ENCODE measurements around the gene RAP1GAP. TPM values are rescaled to one million over a fixed set of nuclear protein-coding genes. Genes with fewer than 3 reads are reported as not detected.

RAP1GAP gene
- total and polyA plus RNA-seq, 4 donors: 8.6 to 23.1 (median 11.3) TPM

GRCh38 chr1:21565285-21565684 lies 103.9 kb downstream of the RAP1GAP start (continued):
- TF ChIP-seq REST (IDR thresholded peaks at IDR 0.05): no peak
- TF ChIP-seq HNF4A (conservative IDR thresholded peaks at IDR 0.05): no peak
- TF ChIP-seq SP1 (IDR thresholded peaks at IDR 0.05): no peak
- TF ChIP-seq HNF4G (IDR thresholded peaks at IDR 0.05): no peak
- no peak for TF ChIP-seq RXRA (IDR thresholded peaks at IDR 0.05)
- TF ChIP-seq JUND (IDR thresholded peaks at IDR 0.05): no peak

- no peak for DNase-seq (ENCODE audit: low spot score)
- no peak overlapping the region for H3K9ac ChIP-seq (ENCODE audit: low read depth in 1 of 2, low read length in 2 of 2)
- peaks cover 0 to 26% (median 14%) of the 10 kb centered on the region in 4 donors for H3K36me3 ChIP-seq (ENCODE audit: control insufficient read depth in 4 of 4, insufficient read depth in 3 of 4, low read depth in 1 of 4, low read length in 3 of 4)
- H3K4me1 ChIP-seq (ENCODE audit: control insufficient read depth in 4 of 4, insufficient read depth in 4 of 4, low read length in 3 of 4): peaks cover 3 to 9% (median 6%) of the 10 kb centered on the region in 4 donors
- no peaks in the 10 kb centered on the region for H3K27me3 ChIP-seq (ENCODE audit: control insufficient read depth in 4 of 4, insufficient read depth in 4 of 4, low read length in 3 of 4)
- no peaks in the 10 kb centered on the region for H3K9me3 ChIP-seq (ENCODE audit: control insufficient read depth in 4 of 4, low read length in 3 of 4)
- TF ChIP-seq HNF4A (conservative IDR thresholded peaks at IDR 0.05) (peak in 1 of 2 donors; percentile 57), SP1 (IDR thresholded peaks at IDR 0.05) (peak; percentile 8), RAD21 (IDR thresholded peaks at IDR 0.05) (no peak), RXRA (IDR thresholded peaks at IDR 0.05) (peak in 1 of 2 donors; percentile 30)
- 80% methylated on average over 14 of the region's 14 CpGs for WGBS
- H3K27ac ChIP-seq (ENCODE audit: low read depth in 1 of 2, low read length in 2 of 2): no peak overlapping the region
- no peak overlapping the region for H3K4me3 ChIP-seq (ENCODE audit: low read depth in 1 of 3, low read length in 3 of 3)
These were observed 104.5 kb downstream of the RAP1GAP start for GRCh38 chr1:21564521-21565095.

GRCh38 chr1:21563971-21564370 lies 105.2 kb downstream of the RAP1GAP start:
- Histone ChIP-seq H3K36me3 (ENCODE audit: control insufficient read depth in 4 of 4, insufficient read depth in 3 of 4, low read depth in 1 of 4, low read length in 3 of 4) (peaks cover 0 to 26% (median 14%) of the 10 kb centered on the region in 4 donors), H3K27ac (ENCODE audit: low read depth in 1 of 2, low read length in 2 of 2) (no peak overlapping the region), H3K9ac (ENCODE audit: low read depth in 1 of 2, low read length in 2 of 2) (no peak overlapping the region), H3K4me3 (ENCODE audit: low read depth in 1 of 3, low read length in 3 of 3) (no peak overlapping the region), H3K4me1 (ENCODE audit: control insufficient read depth in 4 of 4, insufficient read depth in 4 of 4, low read length in 3 of 4) (peaks cover 0 to 5% (median 3%) of the 10 kb centered on the region in 4 donors), H3K9me3 (ENCODE audit: control insufficient read depth in 4 of 4, low read length in 3 of 4) (no peaks in the 10 kb centered on the region), H3K27me3 (ENCODE audit: control insufficient read depth in 4 of 4, insufficient read depth in 4 of 4, low read length in 3 of 4) (no peaks in the 10 kb centered on the region)
- no peak for DNase-seq (ENCODE audit: low spot score)
- TF ChIP-seq HNF4A (conservative IDR thresholded peaks at IDR 0.05): no peak
- TF ChIP-seq MAX (IDR thresholded peaks at IDR 0.05): no peak
- WGBS: 90% methylated on average over 17 of the region's 17 CpGs

- Histone ChIP-seq H3K4me3 (ENCODE audit: low read depth in 1 of 3, low read length in 3 of 3) (no peak overlapping the region), H3K36me3 (ENCODE audit: control insufficient read depth in 4 of 4, insufficient read depth in 3 of 4, low read depth in 1 of 4, low read length in 3 of 4) (peaks cover 0 to 26% (median 14%) of the 10 kb centered on the region in 4 donors), H3K27ac (ENCODE audit: low read depth in 1 of 2, low read length in 2 of 2) (no peak overlapping the region), H3K9me3 (ENCODE audit: control insufficient read depth in 4 of 4, low read length in 3 of 4) (no peaks in the 10 kb centered on the region), H3K9ac (ENCODE audit: low read depth in 1 of 2, low read length in 2 of 2) (no peak overlapping the region), H3K27me3 (ENCODE audit: control insufficient read depth in 4 of 4, insufficient read depth in 4 of 4, low read length in 3 of 4) (no peaks in the 10 kb centered on the region), H3K4me1 (ENCODE audit: control insufficient read depth in 4 of 4, insufficient read depth in 4 of 4, low read length in 3 of 4) (no peaks in the 10 kb centered on the region)
- TF ChIP-seq ATF3 (IDR thresholded peaks at IDR 0.05) (no peak), TAF1 (conservative IDR thresholded peaks at IDR 0.05) (no peak), REST (IDR thresholded peaks at IDR 0.05) (no peak), GABPA (IDR thresholded peaks at IDR 0.05 in 1 of 2, conservative IDR thresholded peaks at IDR 0.05 in 1 of 2) (no peak), FOXA1 (IDR thresholded peaks at IDR 0.05) (no peak), CTCF (IDR thresholded peaks at IDR 0.05; ENCODE audit: low read depth, low read length, missing input control) (no peak), MAX (IDR thresholded peaks at IDR 0.05) (no peak)
- WGBS: 96% methylated on average over 15 of the region's 15 CpGs
- no peak for DNase-seq (ENCODE audit: low spot score)
These were observed 106.3 kb downstream of the RAP1GAP start for GRCh38 chr1:21562896-21563295.

Measured in liver (tissue), 9 donors.